ENCODE measurements around the gene TESMIN.

- TF ChIP-seq EP300 (IDR thresholded peaks at IDR 0.05) (no peak), CTCF (IDR thresholded peaks at IDR 0.05) (no peak)
Observed at GRCh38 chr11:68748061-68748460, 3.3 kb downstream of the TESMIN start.
